Testis (tissue), 3 donors: ENCODE data around the gene CACNA1C. TPM values are rescaled to one million over a fixed set of nuclear protein-coding genes. Genes with fewer than 3 reads are reported as not detected.

Experiments used
- DNase-seq: peaks from one replicate; pipeline ENCODE4 v3.0.0-alpha.2; 2019
- H3K27ac ChIP-seq, 2 donors: fragments of 200-600 bp; sonication (generic); one replicate each; pipeline ENCODE4 v1.5.1; 2019
- H3K27me3 ChIP-seq: fragments of 200-600 bp; sonication (generic); one replicate; pipeline ENCODE4 v1.5.1; 2019
- H3K36me3 ChIP-seq: fragments of 200-600 bp; sonication (generic); one replicate; pipeline ENCODE4 v1.5.1; 2017; ENCODE audit warnings: low read depth; ENCODE audit errors: missing control alignments
- H3K4me1 ChIP-seq: fragments of 200-600 bp; sonication (generic); one replicate; pipeline ENCODE4 v1.5.1; 2019
- H3K4me3 ChIP-seq, 2 donors: fragments of 200-600 bp; sonication (generic); one replicate each; pipeline ENCODE4 v1.5.1; 2017 to 2019
- H3K9me3 ChIP-seq: fragments of 200-600 bp; sonication (generic); one replicate; pipeline ENCODE4 v1.5.1; 2017
- POLR2A ChIP-seq: fragments of 450-650 bp; IDR thresholded peaks from one replicate; pipeline ENCODE4 v1.6.1; 2017; ENCODE audit warnings: antibody characterized with exemption, mild to moderate bottlenecking, moderate library complexity
- WGBS, 2 donors: methylation state at CpG; one replicate each; pipeline ENCODE4 v1.1.5; 2018; 5-methylcytosine and 5-hydroxymethylcytosine counted together
- intact Hi-C: fragments of 100-400 bp; cut with DNase I; formaldehyde crosslinking; loops from one replicate; pipeline ENCODE4 v1.15.1; 2023; ENCODE audit warnings: low total_unique reads
- polyA plus RNA-seq: library from polyadenylated mRNA; stranded (reverse); fragments of 350-450 nt; fragmentation: Illumina TruSeq; extraction: RNeasy Lipid Tissue Mini Kit (QIAGEN cat#74804); gene quantifications from one replicate; pipeline ENCODE4 v1.2.3, GENCODE V29; 2014; ENCODE audit warnings: low read depth, low replicate concordance; ENCODE audit not compliant: insufficient read depth
- total RNA-seq, 2 donors: library from RNA; depleted of rRNA; stranded (reverse); fragments of >200 nt; gene quantifications; one replicate each; pipeline ENCODE4 v1.2.3, GENCODE V29; 2016
- TF ChIP-seq, protein P1 (sequence below), 3 experiments: fragments of 450-650 bp in 2 of 3; fragments of 200-600 bp in 1 of 3; sonication (generic) in 1 of 3; IDR thresholded peaks; one replicate each; pipeline ENCODE4 v1.5.1; 2016 to 2019; ENCODE audit warnings: antibody characterized with exemption in 3 of 3, mild to moderate bottlenecking in 2 of 3, moderate library complexity in 1 of 3

CACNA1C gene
- total and polyA plus RNA-seq, 3 donors from 2014 or later: 20.3 to 36.8 (median 32.0) TPM

DNA sequence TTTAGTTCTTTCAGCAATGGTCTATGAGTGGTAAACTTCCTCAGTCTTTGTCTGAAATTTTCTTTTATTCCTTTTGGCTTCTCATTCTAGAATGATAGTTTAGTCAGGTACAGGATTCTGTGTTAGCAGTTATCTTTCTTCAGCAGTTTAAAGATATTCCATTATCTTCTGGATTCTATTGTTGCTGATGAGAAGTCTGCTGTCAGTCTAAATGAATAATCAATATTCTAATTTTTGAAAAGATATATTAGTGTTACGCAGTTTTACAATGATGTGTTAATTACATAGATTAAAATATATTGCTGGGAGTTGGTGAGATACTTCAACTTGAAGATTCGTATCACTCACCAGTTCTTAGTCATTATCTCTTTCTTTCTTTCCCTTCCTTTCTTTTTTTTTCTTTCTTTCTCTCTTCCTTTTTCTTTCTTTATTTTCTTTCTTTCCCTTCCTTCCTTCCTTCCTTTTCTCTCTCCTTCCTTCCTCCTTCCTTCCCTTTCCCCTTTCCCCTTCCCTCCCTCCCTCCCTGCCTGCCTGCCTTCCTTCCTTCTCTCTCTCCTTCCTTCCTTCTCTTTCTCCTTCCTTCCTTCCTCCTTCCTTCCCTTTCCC is 17.8 kb downstream of the CACNA1C start:
- no peaks in the 10 kb centered on the region for H3K4me1 ChIP-seq
- intact Hi-C loops: no loop called here
- H3K36me3 ChIP-seq: no peaks in the 10 kb centered on the region
- no peaks in the 10 kb centered on the region for H3K9me3 ChIP-seq
- no peak overlapping the region for H3K4me3 ChIP-seq
- H3K27ac ChIP-seq: no peak overlapping the region
- TF ChIP-seq, protein P1, sequence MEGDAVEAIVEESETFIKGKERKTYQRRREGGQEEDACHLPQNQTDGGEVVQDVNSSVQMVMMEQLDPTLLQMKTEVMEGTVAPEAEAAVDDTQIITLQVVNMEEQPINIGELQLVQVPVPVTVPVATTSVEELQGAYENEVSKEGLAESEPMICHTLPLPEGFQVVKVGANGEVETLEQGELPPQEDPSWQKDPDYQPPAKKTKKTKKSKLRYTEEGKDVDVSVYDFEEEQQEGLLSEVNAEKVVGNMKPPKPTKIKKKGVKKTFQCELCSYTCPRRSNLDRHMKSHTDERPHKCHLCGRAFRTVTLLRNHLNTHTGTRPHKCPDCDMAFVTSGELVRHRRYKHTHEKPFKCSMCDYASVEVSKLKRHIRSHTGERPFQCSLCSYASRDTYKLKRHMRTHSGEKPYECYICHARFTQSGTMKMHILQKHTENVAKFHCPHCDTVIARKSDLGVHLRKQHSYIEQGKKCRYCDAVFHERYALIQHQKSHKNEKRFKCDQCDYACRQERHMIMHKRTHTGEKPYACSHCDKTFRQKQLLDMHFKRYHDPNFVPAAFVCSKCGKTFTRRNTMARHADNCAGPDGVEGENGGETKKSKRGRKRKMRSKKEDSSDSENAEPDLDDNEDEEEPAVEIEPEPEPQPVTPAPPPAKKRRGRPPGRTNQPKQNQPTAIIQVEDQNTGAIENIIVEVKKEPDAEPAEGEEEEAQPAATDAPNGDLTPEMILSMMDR (IDR thresholded peaks at IDR 0.05): no peak
- no peak for TF ChIP-seq POLR2A
- DNase-seq: no peak
- 95 to 98% methylated on average over 2 of the region's 2 CpGs for WGBS, 2 donors
- H3K27me3 ChIP-seq: no peaks in the 10 kb centered on the region

DNA sequence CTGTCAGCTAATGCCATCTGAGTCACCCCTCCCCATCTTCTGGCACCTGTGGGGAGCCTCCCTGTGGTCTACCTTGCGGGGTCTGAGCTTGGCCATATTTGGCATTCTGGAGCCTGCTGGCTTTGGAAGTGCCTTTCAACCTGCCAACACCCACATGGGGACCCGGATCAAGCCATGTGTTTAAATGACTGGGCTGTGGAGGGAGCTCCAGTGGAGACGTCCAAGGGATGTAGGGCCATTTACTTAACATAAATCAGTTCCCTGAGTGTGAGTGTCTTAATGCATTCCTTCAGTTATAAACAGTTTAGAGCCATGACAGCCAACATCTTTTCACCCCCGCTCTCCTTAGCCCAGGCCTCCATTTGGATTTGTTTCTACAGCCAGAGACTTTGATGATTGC is 22.0 kb downstream of the CACNA1C start:
- TF ChIP-seq, protein P1 (IDR thresholded peaks at IDR 0.05): no peak
- no peak for TF ChIP-seq POLR2A
- Histone ChIP-seq H3K4me1 (no peaks in the 10 kb centered on the region), H3K4me3 (no peak overlapping the region), H3K9me3 (no peaks in the 10 kb centered on the region), H3K27me3 (no peaks in the 10 kb centered on the region), H3K36me3 (no peaks in the 10 kb centered on the region), H3K27ac (no peak overlapping the region)
- intact Hi-C loops: no loop called here
- DNase-seq: no peak
- WGBS, 2 donors: 84 to 90% methylated on average over 4 of the region's 4 CpGs

DNA sequence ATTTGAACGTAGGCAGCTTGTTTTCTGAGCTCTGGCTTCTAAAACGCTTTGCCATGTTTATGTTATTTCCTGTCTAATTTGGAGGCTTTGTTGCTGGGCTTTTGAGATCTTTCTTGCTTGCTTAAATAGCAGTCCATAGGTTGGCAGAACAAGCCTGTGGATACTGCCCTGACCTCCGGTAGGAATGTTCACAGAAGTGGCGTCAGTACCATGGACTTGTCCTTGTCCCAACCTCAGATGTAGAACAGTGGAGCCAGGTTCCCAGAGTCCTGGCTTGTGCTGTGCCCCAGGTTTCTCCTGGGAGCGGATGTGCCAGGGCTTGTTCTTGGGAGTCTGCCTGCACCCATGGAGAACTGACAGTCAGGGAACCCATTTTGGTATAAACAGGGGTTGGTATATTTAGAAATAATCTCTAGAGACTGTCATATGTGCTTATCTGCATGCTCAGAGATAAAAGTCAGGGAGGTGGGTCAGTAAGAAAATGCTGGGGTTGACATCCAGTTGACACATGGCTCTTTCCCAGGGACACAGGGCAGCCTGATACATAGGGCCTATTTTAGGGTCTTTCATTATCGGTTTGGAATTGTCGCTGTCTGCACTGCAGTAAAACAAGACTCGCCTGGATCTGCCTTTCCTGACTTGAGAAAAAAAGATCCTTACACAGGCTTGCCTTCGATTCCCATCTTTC is 22.9 kb downstream of the CACNA1C start:
- Histone ChIP-seq H3K27ac (peak overlapping the region in 1 of 2 donors; percentile 5), H3K4me3 (no peak overlapping the region), H3K27me3 (no peaks in the 10 kb centered on the region), H3K9me3 (no peaks in the 10 kb centered on the region), H3K36me3 (no peaks in the 10 kb centered on the region), H3K4me1 (no peaks in the 10 kb centered on the region)
- no peak for DNase-seq
- 47 to 57% methylated on average over 9 of the region's 9 CpGs for WGBS, 2 donors
- TF ChIP-seq, protein P1 (IDR thresholded peaks at IDR 0.05): no peak
- intact Hi-C loops: no loop called here

DNA sequence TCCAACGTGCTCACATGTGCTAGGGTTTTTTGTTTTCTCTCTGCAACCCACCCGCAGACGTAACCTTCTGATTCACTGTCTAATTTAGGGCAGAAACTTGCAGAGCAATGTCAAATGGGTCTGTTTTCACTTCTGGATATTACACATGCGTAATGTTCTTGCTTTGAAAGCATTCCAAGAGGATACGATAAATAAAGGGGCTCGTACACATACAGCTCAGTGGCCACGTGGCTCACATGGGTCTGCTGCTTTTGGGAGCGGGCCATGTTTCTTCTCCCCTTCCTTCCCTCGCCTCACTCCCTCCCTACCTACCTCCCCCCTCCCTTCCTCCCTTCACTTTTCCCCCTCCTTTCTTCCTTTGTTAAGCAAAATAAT is 23.4 kb downstream of the CACNA1C start:
- Histone ChIP-seq H3K4me3 (no peak overlapping the region), H3K27ac (no peak overlapping the region), H3K27me3 (no peaks in the 10 kb centered on the region), H3K9me3 (no peaks in the 10 kb centered on the region), H3K4me1 (no peaks in the 10 kb centered on the region), H3K36me3 (no peaks in the 10 kb centered on the region)
- DNase-seq: no peak
- TF ChIP-seq POLR2A: no peak
- TF ChIP-seq, protein P1 (IDR thresholded peaks at IDR 0.05): no peak
- WGBS, 2 donors: 54 to 55% methylated on average over 9 of the region's 9 CpGs
- intact Hi-C loops: no loop called here

DNA sequence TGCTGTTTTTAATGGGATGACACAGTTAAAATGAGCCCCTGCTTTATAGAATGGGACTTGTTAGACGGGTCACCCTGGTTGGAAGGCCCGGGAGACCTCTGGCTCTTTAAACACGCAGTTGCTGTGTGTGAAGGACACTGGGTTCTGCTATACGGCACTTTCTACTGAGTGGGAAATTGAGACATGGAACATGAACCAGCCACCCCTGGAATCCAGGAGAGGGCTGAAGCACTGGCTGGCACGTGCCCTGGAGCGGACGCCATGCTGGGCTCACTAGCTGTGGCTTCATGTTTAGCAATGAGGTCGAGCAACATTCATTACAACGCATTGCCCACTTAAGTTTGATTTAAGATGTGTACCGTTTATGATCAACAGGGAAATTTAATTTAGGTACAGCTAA is 23.9 kb downstream of the CACNA1C start:
- Histone ChIP-seq H3K27ac (no peak overlapping the region), H3K4me1 (no peaks in the 10 kb centered on the region), H3K9me3 (no peaks in the 10 kb centered on the region), H3K36me3 (no peaks in the 10 kb centered on the region), H3K27me3 (no peaks in the 10 kb centered on the region), H3K4me3 (no peak overlapping the region)
- DNase-seq: no peak
- TF ChIP-seq, protein P1 (IDR thresholded peaks at IDR 0.05): no peak
- TF ChIP-seq POLR2A: no peak
- WGBS, 2 donors: 72 to 90% methylated on average over 8 to 10 of the region's 10 CpGs
- intact Hi-C loops: no loop called here
